GM21723 (cell line): ENCODE data around the gene SECISBP2L.

ENCODE experiments used
- ATAC-seq: cut with Tn5 transposase; IDR thresholded peaks from one replicate; pipeline ENCODE4 v1.9.1; 2021; ENCODE audit warnings: mild to moderate bottlenecking, moderate library complexity; ENCODE audit not compliant: unreplicated experiment

The SECISBP2L gene

GRCh38 chr15:48966595-48967301, 79.5 kb downstream of the SECISBP2L start:
- ATAC-seq, result peak; percentile 79

DNA sequence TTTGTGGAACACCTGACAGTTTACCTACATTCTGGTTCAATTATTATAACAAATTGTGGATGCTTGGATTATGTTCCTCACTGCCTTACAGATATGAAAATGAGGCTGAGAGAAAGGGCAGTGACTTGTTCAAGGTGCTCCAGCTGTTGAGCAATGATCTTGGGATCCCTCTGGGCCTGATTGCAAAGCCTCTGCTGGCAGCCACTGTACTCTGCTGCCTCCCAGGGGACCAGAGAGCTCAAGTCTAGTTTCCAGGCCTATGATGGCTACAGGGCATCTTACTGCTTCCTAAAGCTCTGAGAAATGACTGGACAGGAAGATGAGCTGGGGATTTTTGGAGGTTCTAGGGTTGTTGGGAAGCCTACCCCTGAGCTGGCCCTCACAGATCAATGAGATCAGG, 80.3 kb downstream of the SECISBP2L start:
- ATAC-seq, result peak; percentile 64

DNA sequence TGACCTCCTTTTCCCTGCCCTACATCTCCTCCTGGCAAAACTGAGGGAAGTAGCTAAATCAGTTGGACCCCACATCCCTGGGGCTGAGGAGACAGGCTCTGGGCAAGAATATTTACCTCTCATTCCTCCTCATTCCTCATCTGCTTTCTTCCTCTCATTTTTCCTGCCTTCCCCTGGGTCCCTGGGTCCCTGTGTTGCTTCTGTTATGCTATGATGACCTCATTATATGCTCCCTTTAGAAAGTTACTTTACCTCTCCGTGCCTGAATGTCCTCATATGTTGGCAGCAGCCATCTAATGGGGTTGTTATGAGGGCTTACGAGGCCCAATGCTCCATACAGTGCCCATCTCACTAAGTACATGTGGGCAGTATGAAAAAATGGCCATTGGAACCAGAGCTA, 81.3 kb downstream of the SECISBP2L start:
- no peak for ATAC-seq

DNA sequence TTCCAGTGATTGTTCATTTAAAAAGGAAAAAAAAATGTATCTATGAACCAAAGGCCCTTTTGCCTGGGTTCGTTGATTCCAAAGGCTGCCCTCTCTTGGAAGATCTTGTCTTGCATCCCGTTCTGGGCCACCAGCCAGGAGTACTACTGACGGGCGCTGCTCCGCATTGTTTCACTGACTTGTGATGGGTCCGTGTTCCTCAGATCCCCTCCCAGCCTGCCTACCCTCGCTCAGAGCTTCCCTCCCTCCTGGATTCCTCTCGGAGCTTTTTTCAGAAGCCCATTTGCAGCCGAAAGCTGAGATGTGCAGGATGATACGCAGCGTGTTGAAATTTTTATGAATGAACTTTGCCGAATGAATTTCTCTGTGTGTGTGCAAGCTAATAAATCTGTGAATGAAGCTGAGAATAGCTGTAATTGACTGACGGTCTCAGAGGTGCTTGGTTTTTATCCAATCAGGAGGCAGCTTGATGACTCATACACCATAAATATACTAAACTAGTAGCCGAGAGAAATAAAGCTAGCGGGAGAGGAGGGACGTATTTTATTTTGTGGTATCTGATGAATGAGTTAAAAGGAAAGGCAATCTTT, 82.6 kb downstream of the SECISBP2L start, which contains the start of gene SHC4:
SHC4 (minus strand) TSS at position 396 of the 590 bp plus-strand sequence. CDS start 904 bp downstream, outside the sequence.
- peak; percentile 46 for ATAC-seq

DNA sequence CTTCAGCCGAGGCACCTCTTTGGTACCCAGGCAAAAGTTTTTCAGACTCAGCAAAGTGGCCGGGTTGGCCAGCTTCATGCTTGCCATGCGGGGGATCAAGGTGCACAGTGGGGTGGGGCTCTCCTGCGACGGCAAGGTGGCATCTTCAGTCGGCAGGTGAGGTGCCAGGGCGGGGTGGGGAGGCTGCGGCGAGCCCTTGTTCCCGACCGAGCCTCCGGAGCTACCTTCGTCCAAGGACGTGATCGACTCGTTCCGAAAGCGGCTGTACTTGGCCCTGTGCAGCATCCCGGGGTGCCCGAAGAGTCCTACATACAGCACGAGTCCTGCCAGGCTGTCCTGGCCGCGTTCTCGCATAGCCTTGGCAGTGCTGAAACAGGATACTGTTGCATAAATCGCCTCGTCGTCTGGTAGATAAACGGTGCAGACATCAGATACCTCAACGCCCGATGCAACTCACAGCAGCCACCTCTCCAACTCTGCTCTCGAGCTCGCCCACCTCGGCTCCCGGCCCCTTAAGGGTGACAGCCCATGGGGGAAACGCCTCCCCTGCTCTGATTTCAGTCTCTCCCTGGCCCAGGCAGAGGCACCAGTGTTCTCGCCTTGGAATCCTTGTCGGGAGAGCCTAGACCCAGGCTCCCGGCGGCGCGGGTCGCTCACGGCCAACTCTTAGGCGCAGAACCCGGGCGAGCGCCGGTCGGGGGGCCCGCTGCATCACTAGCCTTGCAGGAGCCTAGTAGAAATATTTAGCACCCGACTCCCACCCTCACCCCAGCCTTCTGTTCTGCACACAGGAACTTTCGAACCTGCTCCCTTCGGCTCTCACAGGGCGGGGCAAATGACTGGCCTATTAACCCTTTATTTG, 83.4 kb downstream of the SECISBP2L start:
- peak; percentile 12 for ATAC-seq

DNA sequence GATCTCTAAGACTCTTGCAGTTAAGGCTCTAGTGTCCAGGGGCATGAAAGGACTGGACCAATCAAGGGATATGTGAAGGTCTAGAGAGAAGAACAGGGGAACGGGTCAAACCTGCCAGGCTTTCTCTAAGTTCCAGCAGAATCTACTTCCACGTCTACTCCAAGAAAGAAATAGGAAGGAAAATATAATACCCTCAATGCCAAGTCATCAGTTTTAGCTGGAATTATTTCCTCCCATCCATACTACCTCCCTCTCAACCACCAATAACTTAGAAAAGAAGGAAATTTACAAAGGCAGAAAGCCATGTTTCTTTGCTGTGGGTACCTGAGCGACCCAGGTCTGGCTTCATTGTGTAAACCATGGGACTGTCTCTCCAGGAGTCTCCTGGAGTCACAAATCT, 90.3 kb downstream of the SECISBP2L start:
- no peak for ATAC-seq

DNA sequence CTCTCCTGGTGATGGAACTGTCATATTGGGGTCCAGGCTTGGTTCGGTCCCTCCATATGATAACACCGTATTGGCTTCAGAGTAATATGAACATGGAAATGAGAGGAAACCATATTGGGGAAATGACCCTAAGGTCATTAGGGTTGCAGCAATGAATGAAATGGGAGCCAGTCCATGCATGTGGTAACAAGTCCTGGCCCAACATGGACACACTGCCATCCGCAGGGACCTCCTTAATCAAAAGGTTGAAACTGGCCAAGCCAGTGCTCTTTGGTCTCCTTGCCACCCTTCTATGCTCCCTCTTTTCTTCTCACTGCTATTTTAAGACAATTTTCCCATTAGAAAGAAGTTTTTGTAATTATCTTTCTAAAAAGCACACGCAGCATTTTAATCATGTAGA, 90.9 kb downstream of the SECISBP2L start:
- ATAC-seq, result no peak

GRCh38 chr15:48954538-48954937, 91.7 kb downstream of the SECISBP2L start:
- ATAC-seq, result no peak

- ATAC-seq, result no peak
Measured at GRCh38 chr15:48946840-48947187, 99.4 kb downstream of the SECISBP2L start.

- ATAC-seq, result no peak
Measured at GRCh38 chr15:48946074-48946839, 100.0 kb downstream of the SECISBP2L start.

GRCh38 chr15:48945386-48945785, 100.9 kb downstream of the SECISBP2L start:
- no peak for ATAC-seq

- no peak for ATAC-seq
Measured at GRCh38 chr15:48941904-48942303, 104.3 kb downstream of the SECISBP2L start.

DNA sequence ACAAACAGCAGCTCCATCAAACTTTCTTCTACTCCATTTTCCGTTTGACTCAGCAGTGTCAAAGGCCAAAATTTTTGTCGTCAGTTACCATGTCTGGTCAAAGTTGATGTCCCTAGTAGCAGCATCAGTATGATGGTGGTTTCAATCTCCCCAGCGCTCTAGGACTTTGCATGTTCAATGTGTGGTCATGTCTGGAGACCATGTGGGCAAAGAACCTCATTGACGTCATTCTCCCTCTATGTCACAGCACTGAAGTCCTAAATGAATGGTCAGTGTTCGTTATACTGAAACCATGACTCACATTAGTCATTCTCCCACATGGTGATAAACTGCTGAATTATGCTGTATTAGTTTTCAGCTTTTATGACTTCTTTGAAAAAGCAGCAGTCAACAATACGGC, 105.7 kb downstream of the SECISBP2L start:
- ATAC-seq, result peak; percentile 77

DNA sequence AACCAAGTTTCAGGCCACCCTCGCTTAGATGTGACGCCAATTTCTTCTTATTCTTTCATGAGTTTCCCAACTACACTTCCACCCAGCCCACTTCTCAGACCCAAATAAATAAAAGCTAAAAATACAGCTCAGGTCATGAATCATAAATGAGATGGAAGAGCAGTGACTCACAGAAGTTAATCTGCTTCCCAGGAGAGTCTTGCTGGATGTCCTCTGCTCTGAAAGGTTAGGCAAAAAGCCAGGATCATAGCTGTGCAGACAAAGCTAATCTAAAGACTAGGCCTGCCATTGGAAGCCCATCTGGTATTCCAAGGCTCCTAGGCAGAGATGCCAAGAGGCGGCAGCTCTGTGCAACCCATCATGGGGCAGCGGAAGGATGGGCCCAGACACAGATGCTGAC, 106.6 kb downstream of the SECISBP2L start:
- no peak for ATAC-seq
